IPS-18a (cell line): Measurements from ENCODE around the gene MACF1.

Experiments used
- H3K27ac ChIP-seq: one replicate; pipeline ENCODE4 v1.5.1; 2013; ENCODE audit warnings: low read length
- H3K27me3 ChIP-seq: one replicate; pipeline ENCODE4 v1.6.1; 2013; ENCODE audit warnings: mild to moderate bottlenecking, low read length; ENCODE audit not compliant: control insufficient read depth, insufficient read depth
- H3K36me3 ChIP-seq: one replicate; pipeline ENCODE4 v1.6.1; 2013; ENCODE audit warnings: low read depth, low read length; ENCODE audit not compliant: control insufficient read depth
- H3K4me1 ChIP-seq: one replicate; pipeline ENCODE4 v1.6.1; 2013; ENCODE audit warnings: low read depth, low read length; ENCODE audit not compliant: control insufficient read depth
- H3K4me3 ChIP-seq: one replicate; pipeline ENCODE4 v1.5.1; 2013; ENCODE audit warnings: low read length
- H3K9ac ChIP-seq: one replicate; pipeline ENCODE4 v1.6.1; 2013; ENCODE audit warnings: mild to moderate bottlenecking, low read length, moderate library complexity
- H3K9me3 ChIP-seq: one replicate; pipeline ENCODE4 v1.6.1; 2013; ENCODE audit warnings: low read depth, low read length; ENCODE audit not compliant: control insufficient read depth

The MACF1 gene

DNA sequence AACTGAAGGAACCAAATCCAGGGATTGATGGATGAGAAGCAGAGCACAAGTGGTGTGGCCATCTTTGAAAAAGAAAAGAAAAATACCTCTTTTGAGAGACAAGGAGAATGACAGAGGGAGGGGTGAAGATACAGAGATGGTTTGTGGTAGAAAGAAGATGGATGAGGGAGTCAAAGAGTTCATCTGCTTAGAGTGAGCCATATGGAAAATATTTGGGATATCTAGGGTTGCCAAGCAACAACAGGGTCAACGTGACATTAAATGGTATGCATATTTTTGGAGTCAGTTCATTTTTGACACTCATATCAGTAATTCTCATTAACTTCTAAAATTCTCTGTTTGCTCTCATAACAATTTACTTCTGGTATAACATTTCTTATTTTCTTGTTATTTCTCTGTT is 50.7 kb downstream of the MACF1 start:
- no peaks in the 10 kb centered on the region for H3K9me3 ChIP-seq
- no peak overlapping the region for H3K4me3 ChIP-seq
- no peaks in the 10 kb centered on the region for H3K4me1 ChIP-seq
- peaks cover 23% of the 10 kb centered on the region for H3K36me3 ChIP-seq
- no peak overlapping the region for H3K9ac ChIP-seq
- H3K27me3 ChIP-seq = no peaks in the 10 kb centered on the region
- no peak overlapping the region for H3K27ac ChIP-seq

DNA sequence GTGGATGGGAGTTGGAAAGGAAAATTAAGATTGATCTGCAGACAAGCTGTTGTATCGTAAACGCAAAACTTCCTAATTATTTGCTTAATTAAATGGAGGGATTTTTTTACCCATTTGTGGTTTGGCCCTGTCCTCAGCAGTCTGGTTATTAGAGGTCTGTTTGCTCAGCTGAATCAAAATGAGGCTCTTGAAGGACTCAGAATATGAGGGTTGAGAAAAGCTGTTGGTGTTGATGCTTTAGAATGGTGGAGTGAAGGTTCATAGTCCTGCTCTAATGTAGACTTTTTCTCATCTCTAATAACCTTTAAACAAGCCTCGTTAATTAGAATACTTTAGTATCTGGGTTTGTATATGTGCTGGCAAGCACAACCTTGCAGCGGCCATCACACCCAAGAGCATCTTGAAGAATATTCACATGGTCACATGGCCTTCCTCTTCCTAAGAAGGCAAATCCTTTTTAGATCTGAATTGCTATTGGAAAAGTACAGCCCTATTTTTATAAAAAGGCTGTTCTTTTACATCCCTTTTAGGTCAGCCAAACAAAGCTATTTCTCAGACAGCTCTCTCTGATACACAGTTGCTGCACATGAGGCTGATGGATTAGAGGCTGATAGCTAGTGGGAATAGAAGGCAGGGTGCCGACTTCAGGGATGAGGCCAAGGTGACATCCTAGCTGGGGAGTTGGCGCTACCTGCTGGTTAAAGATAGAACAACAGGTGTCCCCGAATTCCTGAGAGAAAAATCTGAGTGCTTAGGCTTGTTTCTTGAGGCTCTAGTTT is 53.8 kb downstream of the MACF1 start:
- no peak overlapping the region for H3K9ac ChIP-seq
- no peaks in the 10 kb centered on the region for H3K27me3 ChIP-seq
- no peak overlapping the region for H3K27ac ChIP-seq
- H3K9me3 ChIP-seq = no peaks in the 10 kb centered on the region
- no peaks in the 10 kb centered on the region for H3K4me1 ChIP-seq
- H3K36me3 ChIP-seq = peaks cover 28% of the 10 kb centered on the region
- H3K4me3 ChIP-seq = no peak overlapping the region

DNA sequence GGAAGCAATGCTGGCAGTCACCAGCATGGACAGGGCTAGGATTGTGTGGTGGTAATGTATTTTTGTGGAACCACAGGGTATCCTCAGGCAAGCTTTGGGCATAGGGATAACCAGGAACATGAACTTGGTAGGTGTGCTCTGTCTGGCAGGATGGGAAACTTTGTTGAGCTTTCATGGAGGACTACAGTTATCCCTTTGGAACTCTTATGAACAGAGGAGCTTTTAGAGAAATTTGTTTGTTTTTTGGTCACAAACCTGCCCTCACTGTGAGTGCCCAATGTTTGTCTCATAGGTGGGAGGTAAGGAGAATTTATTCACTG is 54.4 kb downstream of the MACF1 start:
- Histone ChIP-seq H3K36me3 (peaks cover 28% of the 10 kb centered on the region), H3K4me1 (no peaks in the 10 kb centered on the region), H3K27ac (no peak overlapping the region)

DNA sequence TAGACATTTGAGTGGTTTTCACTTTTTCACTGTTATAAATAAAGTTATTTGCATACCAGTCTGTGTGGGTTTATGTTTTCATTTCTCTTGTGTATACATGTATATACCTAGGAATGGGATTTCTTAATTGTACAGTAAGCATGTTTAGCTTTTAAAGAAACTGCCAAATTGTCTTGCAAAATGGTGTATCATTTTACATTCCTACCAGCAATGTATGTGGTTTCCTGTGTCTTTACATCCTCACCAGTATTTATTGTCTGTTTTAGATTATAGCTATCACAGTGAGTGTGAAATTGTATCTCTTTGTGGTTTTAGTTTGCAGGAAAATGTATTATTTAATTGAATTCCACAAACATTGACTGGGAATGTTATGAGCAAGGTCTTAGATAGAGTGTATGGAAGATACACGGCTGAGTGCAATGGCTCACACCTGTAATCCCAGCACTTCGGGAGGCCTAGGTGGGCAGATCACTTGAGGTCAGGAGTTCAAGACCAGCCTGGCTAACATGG is 57.3 kb downstream of the MACF1 start:
- Histone ChIP-seq H3K4me1 (peaks cover 14% of the 10 kb centered on the region), H3K36me3 (peaks cover 11% of the 10 kb centered on the region), H3K27ac (no peak overlapping the region), H3K27me3 (no peaks in the 10 kb centered on the region), H3K4me3 (no peak overlapping the region), H3K9me3 (no peaks in the 10 kb centered on the region), H3K9ac (no peak overlapping the region)

More for the DNA sequence above, 54.4 kb downstream of the MACF1 start:
- no peaks in the 10 kb centered on the region for H3K27me3 ChIP-seq
- H3K9me3 ChIP-seq = no peaks in the 10 kb centered on the region
- H3K4me3 ChIP-seq = no peak overlapping the region
- H3K9ac ChIP-seq = no peak overlapping the region

DNA sequence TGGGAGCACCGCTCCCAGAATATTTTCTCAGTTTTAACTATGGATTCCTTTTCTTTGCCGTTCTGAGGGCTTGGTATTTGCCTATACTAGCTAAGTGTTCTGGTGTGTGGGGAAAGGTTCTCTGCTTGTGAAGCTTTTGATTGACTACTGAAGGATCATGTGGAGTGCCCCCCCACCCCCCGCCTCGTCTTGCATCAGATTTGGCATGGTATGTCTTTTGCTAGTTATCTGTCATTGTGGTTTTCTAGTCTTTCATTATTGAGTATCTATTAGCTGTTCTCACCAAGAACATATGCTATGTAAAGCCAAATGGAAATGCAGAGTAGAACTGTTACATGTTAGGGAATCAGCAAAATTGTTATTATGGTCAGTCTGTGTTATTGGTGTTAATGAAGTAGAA is 58.3 kb downstream of the MACF1 start:
- Histone ChIP-seq H3K9me3 (no peaks in the 10 kb centered on the region), H3K27me3 (no peaks in the 10 kb centered on the region), H3K27ac (peak overlapping the region; percentile 2), H3K4me1 (peaks cover 24% of the 10 kb centered on the region), H3K36me3 (peaks cover 11% of the 10 kb centered on the region), H3K9ac (no peak overlapping the region), H3K4me3 (no peak overlapping the region)

DNA sequence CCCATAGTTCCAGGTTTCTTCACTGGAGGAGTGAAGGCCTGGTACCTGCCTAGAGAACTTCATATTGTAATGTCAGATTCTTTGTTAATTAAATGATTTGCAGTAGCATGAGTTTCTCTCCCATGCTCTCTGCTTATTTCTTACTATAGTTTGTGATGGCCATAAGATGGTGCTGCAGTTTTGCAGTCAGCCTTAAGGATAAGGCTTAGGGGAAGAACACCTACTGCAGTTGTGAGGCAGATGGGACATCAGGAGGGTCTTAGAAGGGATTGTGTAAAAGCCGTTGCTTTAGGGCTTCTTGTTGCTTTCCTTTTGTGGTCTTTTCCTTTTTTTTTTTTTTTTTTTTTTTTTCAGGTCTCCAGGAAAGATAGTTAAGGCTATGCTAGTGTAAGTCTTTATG is 61.8 kb downstream of the MACF1 start:
- Histone ChIP-seq H3K9ac (no peak overlapping the region), H3K9me3 (no peaks in the 10 kb centered on the region), H3K4me1 (peaks cover 52% of the 10 kb centered on the region), H3K4me3 (no peak overlapping the region), H3K27ac (no peak overlapping the region), H3K36me3 (peaks cover 4% of the 10 kb centered on the region), H3K27me3 (no peaks in the 10 kb centered on the region)

DNA sequence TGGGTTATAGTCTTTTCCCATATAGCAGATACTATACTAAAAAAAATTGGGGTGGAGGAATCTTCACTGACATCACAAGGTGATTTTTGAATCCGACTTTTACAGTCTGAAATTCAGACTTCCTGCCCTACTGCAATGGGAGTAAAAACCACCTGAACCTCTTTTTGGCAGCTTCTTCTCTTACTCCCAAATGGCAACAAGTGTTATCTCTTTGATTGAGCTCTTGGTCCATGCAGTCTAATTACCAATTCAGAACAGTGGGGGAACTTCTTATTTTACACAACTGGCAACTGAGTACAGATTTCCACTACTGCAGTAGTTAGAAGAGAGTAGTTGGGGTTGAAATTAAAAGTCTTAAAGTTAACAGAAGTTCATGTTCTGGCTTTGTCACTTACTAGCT is 62.3 kb downstream of the MACF1 start:
- Histone ChIP-seq H3K4me1 (peaks cover 52% of the 10 kb centered on the region), H3K9ac (no peak overlapping the region), H3K27me3 (no peaks in the 10 kb centered on the region), H3K27ac (no peak overlapping the region), H3K9me3 (no peaks in the 10 kb centered on the region), H3K36me3 (no peaks in the 10 kb centered on the region), H3K4me3 (no peak overlapping the region)

DNA sequence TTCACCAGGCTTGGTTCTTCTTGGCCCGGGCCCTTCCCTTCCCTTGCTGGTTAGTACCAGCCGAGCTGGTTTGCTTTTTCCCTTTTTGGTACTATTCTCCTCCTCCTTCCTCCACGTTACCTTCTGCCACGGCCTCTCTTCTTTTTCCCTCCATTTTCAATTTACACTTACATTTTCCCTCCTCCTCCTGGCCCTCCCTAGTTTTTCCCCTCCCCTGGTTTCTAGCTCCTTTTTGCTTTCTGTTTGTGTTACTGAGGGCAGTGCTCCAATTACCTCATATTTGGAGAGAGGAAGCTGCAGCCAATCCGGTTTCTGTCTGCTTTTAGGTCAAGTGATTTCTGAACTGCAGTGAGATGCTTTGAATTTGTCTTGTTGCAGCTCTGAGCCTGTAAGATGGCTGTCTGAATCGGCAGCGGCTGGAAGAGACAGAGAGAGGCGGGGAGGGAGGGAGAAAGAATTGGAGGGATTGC is 63.7 kb downstream of the MACF1 start:
- no peaks in the 10 kb centered on the region for H3K9me3 ChIP-seq
- peaks cover 52% of the 10 kb centered on the region for H3K4me1 ChIP-seq
- peak overlapping the region; percentile 67 for H3K9ac ChIP-seq
- H3K4me3 ChIP-seq = peak overlapping the region; percentile 61
- no peaks in the 10 kb centered on the region for H3K36me3 ChIP-seq
- H3K27ac ChIP-seq = peak overlapping the region; percentile 90
- no peaks in the 10 kb centered on the region for H3K27me3 ChIP-seq

DNA sequence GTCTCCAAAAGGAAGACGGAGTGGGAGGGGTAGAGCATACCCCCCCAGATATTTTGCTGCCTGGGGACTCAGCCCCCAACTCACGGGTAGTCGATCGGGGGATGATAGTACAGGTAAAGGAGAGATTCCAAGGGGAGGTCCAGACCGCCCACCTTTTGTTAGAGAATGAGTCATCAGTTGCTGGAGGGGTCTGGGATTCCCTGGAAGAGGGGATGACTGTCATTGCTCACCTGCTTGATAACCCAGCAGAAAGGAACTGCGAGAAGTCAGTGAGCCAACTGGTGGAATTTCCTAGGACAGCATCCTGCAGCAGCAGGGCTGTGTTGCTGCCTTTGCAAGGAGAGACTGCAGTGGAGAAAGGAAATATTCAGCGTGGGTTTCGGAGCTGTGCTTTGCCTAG is 64.4 kb downstream of the MACF1 start:
- Histone ChIP-seq H3K27me3 (no peaks in the 10 kb centered on the region), H3K4me1 (peaks cover 52% of the 10 kb centered on the region), H3K4me3 (peak overlapping the region; percentile 61), H3K27ac (peak overlapping the region; percentile 90), H3K9ac (peak overlapping the region; percentile 67), H3K9me3 (no peaks in the 10 kb centered on the region), H3K36me3 (no peaks in the 10 kb centered on the region)

DNA sequence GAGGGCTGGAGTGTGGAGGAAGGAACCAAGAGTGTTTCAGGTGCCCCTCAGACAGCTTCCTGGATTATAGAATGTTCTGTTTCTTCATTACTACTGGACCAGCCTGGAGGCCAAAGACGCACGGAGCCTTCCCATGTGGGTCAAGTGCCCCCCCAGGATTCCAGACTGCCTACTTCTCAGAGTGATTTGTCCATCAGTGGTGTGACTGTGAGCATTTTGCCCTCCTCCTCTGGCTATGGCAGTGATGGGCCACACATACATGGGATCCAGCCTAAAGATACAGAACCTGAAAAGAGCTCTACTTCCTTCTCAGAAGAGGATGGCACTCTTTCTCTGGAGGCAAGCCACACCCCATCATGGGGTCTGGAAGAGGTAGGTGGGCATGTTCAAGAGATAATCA is 64.9 kb downstream of the MACF1 start:
- H3K9me3 ChIP-seq = no peaks in the 10 kb centered on the region
- no peaks in the 10 kb centered on the region for H3K36me3 ChIP-seq
- no peak overlapping the region for H3K9ac ChIP-seq
- peak overlapping the region; percentile 90 for H3K27ac ChIP-seq
- H3K4me1 ChIP-seq = peaks cover 52% of the 10 kb centered on the region
- H3K27me3 ChIP-seq = no peaks in the 10 kb centered on the region
- peak overlapping the region; percentile 61 for H3K4me3 ChIP-seq

DNA sequence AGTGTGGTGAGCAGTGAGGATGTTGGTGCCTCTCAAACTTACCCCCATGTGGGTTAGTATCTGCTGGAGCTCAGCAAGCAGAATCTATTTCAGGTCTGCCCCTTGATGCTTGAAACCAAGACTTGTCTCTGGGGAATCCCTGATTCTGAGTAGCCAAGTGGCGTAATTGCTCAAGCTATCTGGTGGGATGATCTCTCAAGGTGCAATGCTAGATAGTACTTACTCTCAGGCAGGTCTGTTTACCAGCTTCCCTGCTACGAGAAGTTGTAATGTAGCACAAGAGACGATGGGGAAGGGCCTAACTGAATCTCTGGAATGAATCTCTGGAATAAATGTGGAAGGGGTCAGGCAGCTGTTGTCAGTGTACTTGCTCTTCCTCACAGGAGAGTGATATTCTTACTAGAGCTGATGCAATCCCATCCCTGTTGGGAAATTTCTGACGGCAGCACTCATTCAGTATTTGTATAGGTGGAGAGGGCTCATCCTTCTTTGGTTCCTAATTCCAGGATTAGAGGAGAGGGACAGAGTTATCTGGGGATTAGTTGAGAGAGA is 65.4 kb downstream of the MACF1 start:
- no peaks in the 10 kb centered on the region for H3K36me3 ChIP-seq
- H3K4me1 ChIP-seq = peaks cover 52% of the 10 kb centered on the region
- H3K4me3 ChIP-seq = peak overlapping the region; percentile 61
- H3K9me3 ChIP-seq = no peaks in the 10 kb centered on the region
- H3K27me3 ChIP-seq = no peaks in the 10 kb centered on the region
- no peak overlapping the region for H3K9ac ChIP-seq
- H3K27ac ChIP-seq = peak overlapping the region; percentile 40

DNA sequence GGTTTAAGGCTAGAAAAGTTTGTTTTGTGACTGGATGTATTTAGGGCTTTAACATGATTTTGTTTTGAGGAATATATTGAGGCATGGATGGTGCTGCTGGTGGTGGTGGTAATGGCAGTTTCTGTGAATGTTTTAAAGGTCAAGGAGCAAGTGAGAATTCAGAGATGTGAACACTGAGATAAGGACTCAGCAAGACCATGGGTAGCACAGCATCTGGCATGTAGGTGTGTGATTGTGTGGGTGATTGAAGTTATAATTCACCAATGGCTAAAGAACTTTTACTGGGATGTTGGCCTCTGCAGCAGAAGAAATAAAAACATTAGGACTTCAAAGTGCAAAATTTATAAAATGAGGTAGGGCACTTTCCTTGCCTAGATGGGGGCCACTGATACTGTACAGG is 65.9 kb downstream of the MACF1 start:
- peak overlapping the region; percentile 29 for H3K4me3 ChIP-seq
- peak overlapping the region; percentile 40 for H3K27ac ChIP-seq
- H3K36me3 ChIP-seq = no peaks in the 10 kb centered on the region
- no peaks in the 10 kb centered on the region for H3K9me3 ChIP-seq
- H3K4me1 ChIP-seq = peaks cover 52% of the 10 kb centered on the region
- no peaks in the 10 kb centered on the region for H3K27me3 ChIP-seq
- no peak overlapping the region for H3K9ac ChIP-seq
